HG03135 (cell line): ENCODE data around the gene KCNE4.

Source experiments
- ATAC-seq: cut with Tn5 transposase; IDR thresholded peaks from one replicate; pipeline ENCODE4 v1.9.1; 2021; ENCODE audit warnings: mild to moderate bottlenecking, moderate library complexity; ENCODE audit not compliant: unreplicated experiment

The KCNE4 gene

GRCh38 chr2:223040527-223040926, 11.5 kb upstream of the KCNE4 start:
- no peak for ATAC-seq

- ATAC-seq, result no peak
Observed at GRCh38 chr2:223041527-223042109, 10.4 kb upstream of the KCNE4 start.

DNA sequence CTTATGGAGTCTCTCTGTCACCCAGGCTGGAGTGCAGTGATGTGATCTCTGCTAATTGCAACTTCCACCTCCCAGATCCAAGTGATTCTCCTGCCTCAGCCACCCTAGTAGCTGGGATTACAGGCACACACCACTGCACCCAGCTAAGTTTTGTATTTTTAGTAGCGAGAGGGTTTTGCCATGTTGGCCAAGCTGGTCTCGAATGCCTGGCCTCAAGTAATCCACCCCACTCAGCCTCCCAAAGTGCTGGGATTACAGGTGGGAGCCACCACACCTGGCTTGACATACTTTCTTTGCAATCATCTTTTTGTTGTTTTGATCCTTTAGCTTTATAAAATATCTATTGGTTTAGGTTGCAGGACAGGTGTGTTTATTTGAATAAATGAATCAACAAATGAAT, 9.7 kb upstream of the KCNE4 start:
- no peak for ATAC-seq

GRCh38 chr2:223042704-223043118, 9.3 kb upstream of the KCNE4 start:
- ATAC-seq, result no peak

GRCh38 chr2:223043164-223043941, 8.6 kb upstream of the KCNE4 start:
- ATAC-seq, result no peak

GRCh38 chr2:223044092-223044836, 7.7 kb upstream of the KCNE4 start:
- ATAC-seq, result no peak

- ATAC-seq, result no peak
Observed at GRCh38 chr2:223044916-223045700, 6.9 kb upstream of the KCNE4 start.

DNA sequence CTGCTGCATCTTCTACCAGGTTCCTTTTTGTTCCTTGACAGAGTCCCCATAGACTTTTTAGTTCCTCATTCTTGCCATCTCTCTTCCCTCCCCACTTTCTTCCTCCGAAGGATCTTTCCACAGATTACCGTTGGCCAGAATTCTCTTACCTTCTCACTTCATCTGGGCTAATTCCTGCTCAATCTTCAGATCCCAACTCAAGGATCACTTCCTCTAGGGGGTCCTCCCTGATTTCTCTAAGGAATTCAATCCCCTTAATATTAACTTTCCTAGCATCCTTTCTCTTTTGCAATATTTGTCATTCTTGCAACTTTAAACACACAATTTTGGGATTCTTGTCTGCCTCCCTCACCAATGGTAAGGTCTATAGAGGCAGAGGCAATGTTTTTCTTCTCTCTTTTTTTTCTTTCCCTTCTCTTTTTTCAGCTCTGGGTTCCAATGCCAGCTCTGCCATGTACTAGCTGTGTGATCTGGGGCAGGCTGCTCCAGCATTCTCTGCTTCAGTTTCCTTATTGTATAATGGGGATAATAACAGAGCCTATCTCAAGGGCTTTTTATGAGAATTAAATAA, 5.4 kb upstream of the KCNE4 start:
- no peak for ATAC-seq

- ATAC-seq, result no peak
Observed at GRCh38 chr2:223047260-223047761, 4.7 kb upstream of the KCNE4 start.

DNA sequence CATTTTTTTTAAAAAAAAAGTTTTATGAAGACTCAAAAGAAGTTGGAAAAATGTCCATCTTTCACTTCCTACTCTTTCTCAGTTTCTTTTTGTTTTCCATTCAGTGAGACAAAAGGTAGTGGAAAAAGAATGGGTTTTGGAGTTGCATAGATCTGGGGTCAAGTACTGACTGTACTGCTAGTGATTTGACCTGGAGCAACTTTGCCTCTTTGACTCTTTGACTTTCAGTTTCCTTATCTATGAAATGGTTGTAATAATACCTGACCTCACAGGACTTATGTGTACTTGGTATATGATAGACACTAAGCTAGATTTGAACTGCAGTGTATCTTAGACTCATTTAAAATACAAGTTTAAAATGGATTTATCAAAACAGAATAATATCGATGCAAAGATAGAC, 3.5 kb upstream of the KCNE4 start:
- no peak for ATAC-seq

GRCh38 chr2:223049356-223049755, 2.6 kb upstream of the KCNE4 start:
- ATAC-seq, result no peak

GRCh38 chr2:223050188-223050587, 1.8 kb upstream of the KCNE4 start:
- no peak for ATAC-seq

DNA sequence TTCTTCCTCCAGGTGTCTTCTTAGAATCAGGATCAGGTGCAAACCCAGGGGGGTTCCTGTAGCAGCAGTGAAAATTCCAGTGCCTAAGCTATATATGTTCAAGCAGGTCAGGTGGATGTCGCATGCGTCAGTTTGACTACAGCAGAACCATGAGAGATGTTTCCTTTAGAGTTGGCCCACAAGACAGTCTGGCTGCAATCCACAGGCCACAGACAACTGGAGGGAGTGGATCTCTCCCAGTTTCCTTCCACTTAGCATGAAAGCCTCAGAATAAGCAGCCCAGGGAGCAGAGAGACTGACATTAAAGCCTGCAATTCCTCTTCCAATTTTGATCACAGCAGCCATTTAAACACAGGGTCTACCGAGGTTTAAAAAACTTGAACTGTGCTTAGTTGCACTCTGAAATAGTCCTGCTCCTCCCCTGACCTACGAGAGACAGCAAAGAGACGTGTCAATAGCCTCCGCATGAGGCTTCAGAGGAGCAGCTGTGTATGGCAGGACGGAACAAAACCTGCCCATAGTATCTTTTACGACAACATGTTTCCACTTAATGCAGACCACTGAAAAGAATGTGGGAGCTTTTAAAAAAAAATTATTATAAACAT, 988 bp upstream of the KCNE4 start:
- ATAC-seq, result no peak

- ATAC-seq, result no peak
Observed at GRCh38 chr2:223052548-223053483, 826 bp downstream of the KCNE4 start.

DNA sequence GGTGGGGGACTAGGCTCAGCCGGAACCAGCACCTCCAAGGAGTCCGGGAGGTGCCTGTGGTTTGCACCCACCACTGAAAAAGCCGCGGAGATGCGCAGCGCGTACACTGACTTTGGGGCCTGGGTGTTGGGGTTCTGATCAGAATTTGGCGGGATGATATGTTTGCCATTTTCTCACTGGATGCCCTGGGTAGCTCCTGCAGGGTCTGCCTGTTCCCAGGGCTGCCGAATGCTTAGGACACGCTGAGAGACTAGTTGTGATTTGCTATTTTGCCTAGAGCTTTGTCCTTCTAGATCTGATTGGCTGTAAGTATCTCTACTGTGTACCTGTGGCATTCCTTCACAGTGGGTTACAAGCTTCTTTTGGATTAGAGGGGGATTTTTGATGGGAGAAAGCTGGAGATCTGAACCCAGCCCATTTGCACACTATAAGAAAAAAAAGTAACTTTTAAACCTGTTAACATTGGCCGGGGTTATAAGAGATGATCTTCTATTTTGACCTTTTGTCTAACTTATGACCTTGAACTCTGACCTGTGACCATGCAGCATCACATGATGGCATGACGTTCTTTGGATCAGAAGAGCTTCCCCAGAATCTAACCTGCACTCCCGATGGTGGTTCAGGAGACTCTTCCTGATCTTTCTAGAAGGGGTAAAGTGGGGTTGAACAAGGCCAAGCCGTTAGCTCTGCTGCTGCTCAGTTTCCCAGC, 1.6 kb downstream of the KCNE4 start:
- ATAC-seq, result no peak

- no peak for ATAC-seq
Observed at GRCh38 chr2:223054193-223054781, 2.3 kb downstream of the KCNE4 start.

- no peak for ATAC-seq
Observed at GRCh38 chr2:223055140-223055539, 3.1 kb downstream of the KCNE4 start.

GRCh38 chr2:223055836-223056235, 3.8 kb downstream of the KCNE4 start:
- no peak for ATAC-seq
